WTC11 (cell line): ENCODE measurements around the gene TMEM38A.

Experiments used
- CTCF ChIP-seq: fragments of 200-600 bp; IDR thresholded peaks from 2 replicates; pipeline ENCODE4 v1.8.0; 2022; ENCODE audit warnings: antibody characterized with exemption
- E2F1 ChIP-seq: sonication (generic); formaldehyde crosslinking; IDR thresholded peaks from 2 replicates; pipeline ENCODE4 v1.8.0; 2022; ENCODE audit warnings: mild to moderate bottlenecking, missing genetic modification reagents
- MAX ChIP-seq: sonication (generic); formaldehyde crosslinking; IDR thresholded peaks from 2 replicates; pipeline ENCODE4 v1.8.0; 2022; ENCODE audit warnings: mild to moderate bottlenecking, missing genetic modification reagents
- RELA ChIP-seq: sonication (generic); formaldehyde crosslinking; IDR thresholded peaks from 2 replicates; pipeline ENCODE4 v1.8.1; 2022; ENCODE audit warnings: missing genetic modification reagents, mild to moderate bottlenecking, borderline replicate concordance
- TEAD4 ChIP-seq: sonication (generic); formaldehyde crosslinking; IDR thresholded peaks from 2 replicates; pipeline ENCODE4 v1.8.0; 2022; ENCODE audit warnings: mild to moderate bottlenecking, missing genetic modification reagents
- ZNF396 ChIP-seq: fragments of 250-450 bp; sonication (Bioruptor Pico); IDR thresholded peaks from 2 replicates; pipeline ENCODE4 v1.8.0; 2021; ENCODE audit warnings: mild to moderate bottlenecking, moderate library complexity, borderline replicate concordance

GRCh38 chr19:16654627-16655026 lies 6.3 kb upstream of the TMEM38A start:
- TF ChIP-seq RELA (CRISPR knock-in tag) (no peak), CTCF (no peak), E2F1 (CRISPR knock-in tag) (no peak), MAX (no peak), TEAD4 (no peak), ZNF396 (no peak)
